Measurements from ENCODE around the gene THSD4. TPM values are rescaled to one million over a fixed set of nuclear protein-coding genes. Genes with fewer than 3 reads are reported as not detected.
"Not testable (repeated sequence)": the region's sequence is repeated elsewhere in the genome, so short reads cannot be mapped to it uniquely, and the experiment has no call there.

The THSD4 gene
- total RNA-seq, 2 experiments from 2014 or later, result not detected

GRCh38 chr15:71396536-71397125 lies 281.4 kb downstream of the THSD4 start:
- H3K36me3 ChIP-seq (ENCODE audit: insufficient read depth, low read length), result no peaks in the 10 kb centered on the region
- DNase-seq (no peak), ATAC-seq (ENCODE audit: poor library complexity) (no peak)
- H3K27me3 ChIP-seq (ENCODE audit: control insufficient read depth in 1 of 2, insufficient read depth in 2 of 2, low read length in 2 of 2), result no peaks in the 10 kb centered on the region
- ChIA-PET CTCF (no interaction called here), POLR2A (no interaction called here)
- Mint-ChIP-seq H3K36me3 (ENCODE audit: low read depth) (no peaks in the 10 kb centered on the region), H3K4me3 (no peak overlapping the region), H3K27ac (no peak overlapping the region), H3K4me1 (ENCODE audit: low read depth) (no peaks in the 10 kb centered on the region), H3K9me3 (no peaks in the 10 kb centered on the region), H3K27me3 (peaks cover 38% of the 10 kb centered on the region)
- intact Hi-C loops (cut with DNase I, micrococcal nuclease), result no loop called here
- TF ChIP-seq, protein P1, sequence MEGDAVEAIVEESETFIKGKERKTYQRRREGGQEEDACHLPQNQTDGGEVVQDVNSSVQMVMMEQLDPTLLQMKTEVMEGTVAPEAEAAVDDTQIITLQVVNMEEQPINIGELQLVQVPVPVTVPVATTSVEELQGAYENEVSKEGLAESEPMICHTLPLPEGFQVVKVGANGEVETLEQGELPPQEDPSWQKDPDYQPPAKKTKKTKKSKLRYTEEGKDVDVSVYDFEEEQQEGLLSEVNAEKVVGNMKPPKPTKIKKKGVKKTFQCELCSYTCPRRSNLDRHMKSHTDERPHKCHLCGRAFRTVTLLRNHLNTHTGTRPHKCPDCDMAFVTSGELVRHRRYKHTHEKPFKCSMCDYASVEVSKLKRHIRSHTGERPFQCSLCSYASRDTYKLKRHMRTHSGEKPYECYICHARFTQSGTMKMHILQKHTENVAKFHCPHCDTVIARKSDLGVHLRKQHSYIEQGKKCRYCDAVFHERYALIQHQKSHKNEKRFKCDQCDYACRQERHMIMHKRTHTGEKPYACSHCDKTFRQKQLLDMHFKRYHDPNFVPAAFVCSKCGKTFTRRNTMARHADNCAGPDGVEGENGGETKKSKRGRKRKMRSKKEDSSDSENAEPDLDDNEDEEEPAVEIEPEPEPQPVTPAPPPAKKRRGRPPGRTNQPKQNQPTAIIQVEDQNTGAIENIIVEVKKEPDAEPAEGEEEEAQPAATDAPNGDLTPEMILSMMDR (IDR thresholded peaks at IDR 0.05), result no peak
- no peaks in the 10 kb centered on the region for H3K9me3 ChIP-seq (ENCODE audit: control insufficient read depth in 1 of 2, insufficient read depth in 1 of 2, low read length in 2 of 2)
- no peaks in the 10 kb centered on the region for H3K4me1 ChIP-seq (ENCODE audit: insufficient read depth, low read length)
- no peak overlapping the region for H3K4me3 ChIP-seq (ENCODE audit: low read length)
- H3K27ac ChIP-seq (ENCODE audit: low read depth in 1 of 2, low read length in 2 of 2), result no peak overlapping the region

DNA sequence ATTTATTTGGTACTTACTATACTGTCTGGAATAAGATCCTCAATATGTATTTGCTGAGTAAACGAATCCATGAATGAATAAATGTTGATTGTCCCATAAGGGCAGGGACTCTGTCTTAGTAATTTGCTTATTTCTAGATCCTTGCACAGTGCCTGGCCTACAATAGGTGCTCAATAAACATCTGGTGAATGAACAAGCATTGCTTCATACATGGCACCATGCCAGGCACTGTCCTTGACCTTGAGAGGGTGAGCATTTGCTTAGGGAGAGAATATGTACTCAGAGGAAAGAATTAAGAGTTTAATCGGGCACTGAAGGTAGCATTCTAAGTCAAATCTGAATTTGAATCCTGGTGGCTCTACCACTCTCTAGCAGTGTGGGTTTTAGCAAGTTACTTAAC lies 282.1 kb downstream of the THSD4 start:
- no peak overlapping the region for H3K27ac ChIP-seq (ENCODE audit: low read depth in 1 of 2, low read length in 2 of 2)
- Mint-ChIP-seq H3K27me3 (peaks cover 31% of the 10 kb centered on the region), H3K36me3 (ENCODE audit: low read depth) (no peaks in the 10 kb centered on the region), H3K27ac (no peak overlapping the region), H3K9me3 (no peaks in the 10 kb centered on the region), H3K4me3 (no peak overlapping the region), H3K4me1 (ENCODE audit: low read depth) (no peaks in the 10 kb centered on the region)
- POLR2A ChIA-PET, result no interaction called here
- TF ChIP-seq, protein P1 (IDR thresholded peaks at IDR 0.05), result no peak
- intact Hi-C loops (cut with DNase I, micrococcal nuclease), result no loop called here
- no peak overlapping the region for H3K4me3 ChIP-seq (ENCODE audit: low read length)
- H3K9me3 ChIP-seq (ENCODE audit: control insufficient read depth in 1 of 2, insufficient read depth in 1 of 2, low read length in 2 of 2), result no peaks in the 10 kb centered on the region
- no peaks in the 10 kb centered on the region for H3K4me1 ChIP-seq (ENCODE audit: insufficient read depth, low read length)
- no peak for ATAC-seq (ENCODE audit: poor library complexity)
- CTCF ChIA-PET, result no interaction called here
- H3K27me3 ChIP-seq (ENCODE audit: control insufficient read depth in 1 of 2, insufficient read depth in 2 of 2, low read length in 2 of 2), result no peaks in the 10 kb centered on the region
- no peak for DNase-seq
- H3K36me3 ChIP-seq (ENCODE audit: insufficient read depth, low read length), result no peaks in the 10 kb centered on the region

DNA sequence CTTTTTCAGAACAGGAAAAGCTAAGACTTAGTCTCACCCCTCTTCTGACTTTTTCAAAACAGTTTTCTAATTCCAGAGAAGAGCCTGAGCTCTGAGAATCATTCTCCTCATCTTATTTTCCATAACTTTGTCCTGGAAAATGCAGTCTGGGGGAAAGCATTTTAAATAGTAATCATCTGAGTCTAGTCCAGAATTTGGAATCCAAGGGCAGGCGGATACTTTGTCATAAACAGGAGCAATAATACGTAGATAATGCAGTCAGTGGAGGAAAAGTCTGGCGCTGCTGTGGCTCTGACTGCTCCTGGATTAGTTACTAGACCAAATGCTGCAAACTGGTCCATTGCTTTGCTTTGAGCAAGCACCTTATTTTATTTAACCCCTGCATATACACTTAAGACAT lies 285.0 kb downstream of the THSD4 start:
- ChIA-PET CTCF (no interaction called here), POLR2A (no interaction called here)
- H3K36me3 ChIP-seq (ENCODE audit: insufficient read depth, low read length), result no peaks in the 10 kb centered on the region
- H3K27me3 Mint-ChIP-seq, result peaks cover 18% of the 10 kb centered on the region
- H3K27me3 ChIP-seq (ENCODE audit: control insufficient read depth in 1 of 2, insufficient read depth in 2 of 2, low read length in 2 of 2), result no peaks in the 10 kb centered on the region
- no peaks in the 10 kb centered on the region for H3K9me3 ChIP-seq (ENCODE audit: control insufficient read depth in 1 of 2, insufficient read depth in 1 of 2, low read length in 2 of 2)
- intact Hi-C loops (cut with DNase I, micrococcal nuclease), result no loop called here
- no peak overlapping the region for H3K4me3 ChIP-seq (ENCODE audit: low read length)
- TF ChIP-seq, protein P1 (IDR thresholded peaks at IDR 0.05), result no peak
- no peaks in the 10 kb centered on the region for H3K4me1 Mint-ChIP-seq (ENCODE audit: low read depth)
- ATAC-seq (ENCODE audit: poor library complexity) (no peak), DNase-seq (no peak)
- H3K27ac ChIP-seq (ENCODE audit: low read depth in 1 of 2, low read length in 2 of 2), result no peak overlapping the region
- H3K4me1 ChIP-seq (ENCODE audit: insufficient read depth, low read length), result no peaks in the 10 kb centered on the region
- H3K4me3 Mint-ChIP-seq, result no peak overlapping the region
- H3K9me3 Mint-ChIP-seq, result no peaks in the 10 kb centered on the region
- no peak overlapping the region for H3K27ac Mint-ChIP-seq
- H3K36me3 Mint-ChIP-seq (ENCODE audit: low read depth), result no peaks in the 10 kb centered on the region

DNA sequence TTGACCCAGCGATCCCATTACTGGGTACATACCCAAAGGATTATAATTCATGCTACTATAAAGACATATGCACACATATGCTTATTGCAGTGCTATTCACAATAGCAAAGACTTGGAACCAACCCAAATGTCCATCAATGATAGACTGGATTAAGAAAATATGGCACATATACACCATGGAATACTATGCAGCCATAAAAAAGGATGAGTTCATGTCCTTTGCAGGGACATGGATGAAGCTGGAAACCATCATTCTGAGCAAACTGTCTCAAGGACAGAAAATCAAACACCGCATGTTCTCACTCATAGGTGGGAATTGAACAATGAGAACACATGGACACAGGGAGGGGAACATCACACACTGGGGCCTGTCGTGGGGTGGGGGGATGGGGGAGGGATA lies 286.5 kb downstream of the THSD4 start:
- H3K36me3 ChIP-seq (ENCODE audit: insufficient read depth, low read length); H3K4me3 Mint-ChIP-seq; H3K4me1 Mint-ChIP-seq (ENCODE audit: low read depth); ATAC-seq (ENCODE audit: poor library complexity); intact Hi-C loops (cut with DNase I, micrococcal nuclease); H3K4me1 ChIP-seq (ENCODE audit: insufficient read depth, low read length); DNase-seq; H3K27ac Mint-ChIP-seq; POLR2A ChIA-PET; H3K27me3 ChIP-seq (ENCODE audit: control insufficient read depth in 1 of 2, insufficient read depth in 2 of 2, low read length in 2 of 2); CTCF ChIA-PET; H3K9me3 ChIP-seq (ENCODE audit: control insufficient read depth in 1 of 2, insufficient read depth in 1 of 2, low read length in 2 of 2); H3K4me3 ChIP-seq (ENCODE audit: low read length); H3K27me3 Mint-ChIP-seq; H3K36me3 Mint-ChIP-seq (ENCODE audit: low read depth); H3K27ac ChIP-seq (ENCODE audit: low read depth in 1 of 2, low read length in 2 of 2); H3K9me3 Mint-ChIP-seq: not testable (repeated sequence)

Data from CD4-positive, alpha-beta T cell (primary cell).